KOPT-K1 (cell line): ENCODE measurements around the gene RNF169.

Source experiments
- H3K27ac ChIP-seq: fragments of 200-600 bp; sonication (generic); 2 replicates; pipeline ENCODE4 v1.5.1; 2016; ENCODE audit warnings: antibody characterized with exemption, mild to moderate bottlenecking, low read depth, low read length; ENCODE audit not compliant: poor library complexity, severe bottlenecking
- H3K36me3 ChIP-seq: fragments of 200-600 bp; sonication (generic); 2 replicates; pipeline ENCODE4 v1.5.1; 2017; ENCODE audit warnings: antibody characterized with exemption, mild to moderate bottlenecking, low read length, moderate library complexity; ENCODE audit not compliant: insufficient read depth
- H3K9me3 ChIP-seq: fragments of 200-600 bp; sonication (generic); 2 replicates; pipeline ENCODE4 v1.5.1; 2017; ENCODE audit warnings: antibody characterized with exemption, low read length, mild to moderate bottlenecking; ENCODE audit not compliant: insufficient read depth, poor library complexity, severe bottlenecking

RNF169 gene

DNA sequence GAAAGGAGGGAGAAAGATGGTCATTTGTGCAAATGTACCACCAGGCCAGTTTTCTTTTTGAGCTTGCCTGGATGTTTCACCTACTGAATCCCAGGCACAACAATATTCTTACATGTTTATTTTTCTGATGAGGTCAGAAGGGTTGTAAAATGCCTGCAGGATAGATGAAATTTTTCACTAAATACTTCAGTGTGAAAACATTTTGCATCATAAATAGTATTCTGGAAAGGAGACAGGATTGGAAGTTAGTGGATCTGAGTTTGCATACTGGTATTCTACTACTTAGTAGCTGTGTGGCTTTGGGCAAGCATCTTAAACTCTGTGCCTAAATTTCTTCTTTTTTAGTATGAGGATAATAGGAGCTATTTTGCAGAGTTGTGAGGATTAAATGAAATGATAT, 24.8 kb downstream of the RNF169 start:
- H3K36me3 ChIP-seq: peaks cover 5% of the 10 kb centered on the region; the same call in 1 of the 2 replicates
- no peak overlapping the region for H3K27ac ChIP-seq
- H3K9me3 ChIP-seq: no peaks in the 10 kb centered on the region

DNA sequence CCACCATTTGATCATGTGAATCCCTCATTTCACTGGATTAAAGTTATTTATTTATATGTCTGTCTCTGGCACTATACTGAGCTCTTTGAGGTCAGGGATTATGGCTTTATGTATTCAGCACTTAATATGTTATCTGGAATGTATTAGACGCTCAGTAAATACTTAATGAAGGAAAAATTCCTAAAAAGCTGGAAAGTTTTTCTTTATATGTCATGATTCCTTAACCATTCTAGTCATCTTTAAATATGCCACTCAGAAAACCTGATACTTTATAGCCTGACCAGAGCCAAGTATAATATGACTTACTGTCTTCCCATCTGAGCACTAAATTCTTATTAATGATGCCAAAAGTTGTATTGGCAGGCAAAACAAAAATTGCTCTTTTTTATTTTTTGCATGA, 27.1 kb downstream of the RNF169 start:
- H3K27ac ChIP-seq: no peak overlapping the region
- H3K36me3 ChIP-seq: peaks cover 5% of the 10 kb centered on the region; the same call in 1 of the 2 replicates
- no peaks in the 10 kb centered on the region for H3K9me3 ChIP-seq

DNA sequence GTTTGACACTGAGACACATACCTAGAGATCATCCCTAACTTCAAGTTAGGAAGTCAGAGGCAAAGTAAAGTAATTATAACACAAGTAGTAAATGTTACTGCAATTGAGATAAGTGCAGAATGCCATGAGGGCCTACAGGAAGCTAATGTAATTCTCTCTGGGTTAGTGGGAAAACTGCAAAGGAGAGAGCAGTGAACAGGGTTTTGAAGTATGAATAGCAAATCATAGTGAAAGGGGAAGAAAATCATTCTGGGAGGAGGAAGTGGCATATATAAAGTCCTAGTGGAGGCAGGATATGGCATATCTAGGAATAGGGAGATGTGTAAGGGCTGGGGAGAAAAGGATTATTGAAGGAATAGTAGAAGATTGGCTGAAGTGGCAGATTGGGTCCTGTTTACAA, 27.9 kb downstream of the RNF169 start:
- Histone ChIP-seq H3K36me3 (peaks cover 5% of the 10 kb centered on the region; the same call in 1 of the 2 replicates), H3K9me3 (no peaks in the 10 kb centered on the region), H3K27ac (no peak overlapping the region)

DNA sequence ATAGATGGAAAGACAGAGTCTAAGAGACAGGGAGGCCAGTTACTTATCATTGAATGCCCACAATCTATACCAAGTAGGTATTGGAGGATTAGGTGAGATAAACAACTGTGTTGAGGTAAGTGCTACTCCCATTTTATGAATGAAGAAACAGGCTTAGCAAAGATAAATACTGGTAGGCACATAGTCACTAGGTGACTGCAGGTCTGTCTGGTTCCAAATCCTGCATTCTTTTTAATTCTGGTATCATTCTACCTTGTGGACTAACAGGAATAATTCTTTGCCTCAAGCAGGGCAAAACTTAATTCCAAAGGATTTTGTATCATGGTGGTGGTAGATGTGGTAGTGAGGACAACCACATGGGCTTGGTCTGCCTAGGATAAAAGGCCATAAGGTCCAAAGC, 28.4 kb downstream of the RNF169 start:
- H3K9me3 ChIP-seq: no peaks in the 10 kb centered on the region
- peaks cover 5% of the 10 kb centered on the region; the same call in 1 of the 2 replicates for H3K36me3 ChIP-seq

DNA sequence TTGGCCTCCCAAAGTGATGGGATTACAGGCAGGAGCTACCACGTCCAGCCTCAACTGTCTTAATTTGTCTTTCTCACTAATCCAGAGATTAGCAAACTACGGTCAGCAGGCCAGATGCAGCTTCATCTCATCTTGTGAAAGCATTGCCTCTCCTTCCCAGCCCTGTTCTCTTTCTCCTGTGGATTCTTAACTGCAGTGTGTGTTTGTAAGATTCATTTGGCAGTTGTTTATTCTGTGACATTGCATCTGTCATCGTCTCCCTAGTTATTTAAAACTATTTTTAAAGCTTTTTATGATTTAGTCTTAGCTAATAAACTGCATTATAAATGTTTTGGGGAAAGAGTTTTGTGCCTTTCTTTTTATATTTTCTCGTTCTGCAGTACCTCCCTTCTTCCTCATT, 29.2 kb downstream of the RNF169 start:
- Histone ChIP-seq H3K27ac (no peak overlapping the region), H3K36me3 (peaks cover 5% of the 10 kb centered on the region; the same call in 1 of the 2 replicates), H3K9me3 (no peaks in the 10 kb centered on the region)

More for the DNA sequence above, 28.4 kb downstream of the RNF169 start:
- H3K27ac ChIP-seq: no peak overlapping the region

DNA sequence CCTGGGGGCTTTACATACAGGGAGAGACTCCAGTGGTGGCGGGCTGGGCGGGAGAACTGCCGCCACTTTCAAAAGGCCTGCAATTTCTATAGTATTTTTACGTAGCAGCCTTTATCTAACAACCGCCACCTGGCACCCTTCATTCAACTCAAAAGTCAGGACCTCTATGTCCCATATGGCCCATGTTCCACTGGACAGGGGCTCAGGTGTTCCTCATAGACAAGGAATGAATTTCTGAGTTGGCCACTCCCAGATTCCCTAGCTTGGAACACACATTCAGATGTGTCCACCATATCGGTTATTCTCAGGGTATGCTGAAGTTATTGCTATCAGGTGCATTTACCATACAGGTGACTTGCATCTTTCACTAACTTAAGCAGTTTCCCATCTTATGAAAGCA, 29.9 kb downstream of the RNF169 start:
- no peak overlapping the region for H3K27ac ChIP-seq
- no peaks in the 10 kb centered on the region for H3K9me3 ChIP-seq
- peaks cover 5% of the 10 kb centered on the region; the same call in 1 of the 2 replicates for H3K36me3 ChIP-seq

DNA sequence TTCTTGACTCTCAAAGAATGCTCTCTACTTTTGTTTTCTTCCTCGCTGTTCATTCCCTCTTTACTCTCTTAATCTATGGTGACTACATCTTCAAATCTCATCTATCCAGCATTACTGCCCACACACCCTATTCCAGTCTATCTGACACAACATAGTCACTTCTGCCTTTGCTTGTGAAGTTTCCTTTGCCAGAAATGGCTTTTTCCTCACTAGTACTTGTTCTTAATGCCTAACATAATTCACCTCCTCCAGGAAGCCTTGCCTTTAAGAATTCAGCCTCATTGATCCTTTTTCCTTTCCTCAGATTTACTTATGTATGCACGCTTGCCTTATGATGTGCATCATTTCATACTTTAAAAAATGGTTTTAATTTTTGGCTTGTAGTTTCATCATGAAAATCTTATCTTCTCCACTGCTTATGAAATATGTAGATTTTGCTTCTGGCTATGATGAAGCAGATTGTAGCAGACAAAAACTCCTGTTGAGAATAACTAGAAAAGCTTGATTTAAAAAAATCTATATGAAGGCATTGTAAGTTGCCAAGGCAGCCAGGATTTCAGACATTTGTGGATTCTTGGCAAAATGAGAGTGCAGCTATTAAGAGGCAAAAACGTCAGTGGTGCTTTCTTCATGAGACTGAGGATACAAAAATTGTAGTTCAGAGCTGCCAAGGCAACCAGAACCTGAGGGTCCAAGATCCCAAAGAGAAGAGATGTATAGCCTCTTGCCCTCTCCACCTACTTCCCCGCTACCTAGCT, 31.8 kb downstream of the RNF169 start:
- Histone ChIP-seq H3K9me3 (no peaks in the 10 kb centered on the region), H3K36me3 (peaks cover 5% of the 10 kb centered on the region; the same call in 1 of the 2 replicates), H3K27ac (no peak overlapping the region)

DNA sequence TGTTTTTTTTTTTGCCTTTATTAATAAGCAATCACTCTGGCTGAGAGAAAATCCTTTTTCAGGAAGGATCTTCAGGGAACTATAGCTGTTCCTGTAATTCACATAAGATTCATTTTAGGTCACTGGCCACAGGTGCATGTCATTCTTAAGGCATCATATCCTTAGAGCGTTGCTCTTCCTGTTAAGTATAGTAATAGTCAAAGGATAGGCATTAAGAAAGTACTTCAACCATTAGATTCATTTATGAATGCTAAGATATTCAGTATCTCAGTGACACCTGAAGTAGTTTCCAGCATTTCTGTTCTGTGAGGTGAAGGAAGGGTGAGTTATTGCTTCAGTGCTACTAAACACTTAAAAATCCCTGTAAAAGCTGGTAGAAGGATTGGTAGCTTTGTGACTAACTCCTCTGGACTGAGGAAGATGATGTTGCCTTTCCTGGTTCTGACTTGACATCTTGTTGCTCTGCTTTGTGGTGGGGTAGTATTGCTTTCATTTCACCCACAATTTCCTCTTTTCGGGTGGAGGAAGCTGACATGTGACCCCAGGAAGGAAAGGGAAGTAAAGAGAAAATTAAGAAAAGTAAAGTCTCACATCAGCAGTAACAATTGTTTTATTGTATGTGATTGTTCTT, 34.7 kb downstream of the RNF169 start:
- peaks cover 13% of the 10 kb centered on the region; the same call in 1 of the 2 replicates for H3K36me3 ChIP-seq
- no peak overlapping the region for H3K27ac ChIP-seq
- H3K9me3 ChIP-seq: no peaks in the 10 kb centered on the region

DNA sequence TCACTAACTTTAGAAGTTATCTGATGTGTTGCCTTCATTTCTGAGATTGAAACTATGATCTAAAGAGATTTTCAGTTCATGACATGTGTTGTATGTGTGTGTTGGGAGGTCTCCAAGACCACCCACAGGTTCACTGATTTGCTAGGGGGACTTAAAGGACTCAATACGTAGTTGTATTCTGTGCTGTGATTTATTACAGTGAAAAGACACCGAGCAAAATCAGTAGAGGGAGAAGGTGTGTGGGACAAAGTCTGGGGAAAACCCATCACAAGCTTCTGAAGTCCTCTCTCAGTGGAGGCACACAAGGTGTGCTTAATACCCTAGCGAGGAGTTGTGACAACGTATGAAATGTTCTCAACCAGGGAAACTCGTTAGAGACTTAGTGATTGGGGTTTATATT, 35.6 kb downstream of the RNF169 start:
- Histone ChIP-seq H3K36me3 (peaks cover 19% of the 10 kb centered on the region; the same call in 1 of the 2 replicates), H3K27ac (no peak overlapping the region), H3K9me3 (no peaks in the 10 kb centered on the region)

DNA sequence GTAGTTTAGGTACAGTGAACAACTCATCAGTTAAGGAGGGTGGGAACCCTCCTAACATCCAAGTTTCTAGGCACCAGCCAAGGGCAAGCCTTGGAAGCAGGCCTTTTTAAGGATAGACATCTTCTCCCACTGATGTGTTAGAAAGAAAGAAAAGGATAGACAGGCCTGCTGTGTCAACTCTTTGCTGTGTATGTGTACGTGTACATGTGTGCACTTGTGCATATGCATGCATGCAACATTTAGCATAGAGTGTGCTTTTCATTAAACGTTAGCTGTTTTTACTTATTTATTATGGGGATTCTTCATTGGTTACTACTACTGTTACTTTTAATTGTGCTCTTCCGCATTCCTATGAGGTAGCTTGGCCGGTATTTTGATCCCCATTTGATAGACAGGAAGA, 36.1 kb downstream of the RNF169 start:
- Histone ChIP-seq H3K36me3 (peaks cover 23% of the 10 kb centered on the region), H3K9me3 (peaks cover 3% of the 10 kb centered on the region), H3K27ac (no peak overlapping the region)

DNA sequence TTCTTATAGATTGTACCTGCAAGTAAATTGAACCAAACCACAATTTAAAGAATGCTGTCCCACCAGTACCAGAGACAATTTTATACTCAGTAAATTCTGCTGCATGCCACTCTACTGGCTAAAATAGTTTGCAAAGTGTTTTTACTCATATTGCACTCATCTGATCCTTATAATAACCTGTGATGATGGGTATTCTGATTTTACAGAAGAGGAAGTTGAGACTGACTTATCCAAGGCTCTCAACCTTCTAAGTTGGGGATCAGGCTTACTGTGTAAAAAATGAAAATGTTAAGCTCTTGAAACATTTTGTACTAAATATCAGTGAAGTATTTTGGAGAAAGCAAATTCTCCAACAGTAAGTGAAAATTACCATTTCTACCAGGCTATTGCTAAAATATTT, 37.9 kb downstream of the RNF169 start:
- Histone ChIP-seq H3K27ac (no peak overlapping the region), H3K36me3 (peaks cover 41% of the 10 kb centered on the region), H3K9me3 (peaks cover 21% of the 10 kb centered on the region)

DNA sequence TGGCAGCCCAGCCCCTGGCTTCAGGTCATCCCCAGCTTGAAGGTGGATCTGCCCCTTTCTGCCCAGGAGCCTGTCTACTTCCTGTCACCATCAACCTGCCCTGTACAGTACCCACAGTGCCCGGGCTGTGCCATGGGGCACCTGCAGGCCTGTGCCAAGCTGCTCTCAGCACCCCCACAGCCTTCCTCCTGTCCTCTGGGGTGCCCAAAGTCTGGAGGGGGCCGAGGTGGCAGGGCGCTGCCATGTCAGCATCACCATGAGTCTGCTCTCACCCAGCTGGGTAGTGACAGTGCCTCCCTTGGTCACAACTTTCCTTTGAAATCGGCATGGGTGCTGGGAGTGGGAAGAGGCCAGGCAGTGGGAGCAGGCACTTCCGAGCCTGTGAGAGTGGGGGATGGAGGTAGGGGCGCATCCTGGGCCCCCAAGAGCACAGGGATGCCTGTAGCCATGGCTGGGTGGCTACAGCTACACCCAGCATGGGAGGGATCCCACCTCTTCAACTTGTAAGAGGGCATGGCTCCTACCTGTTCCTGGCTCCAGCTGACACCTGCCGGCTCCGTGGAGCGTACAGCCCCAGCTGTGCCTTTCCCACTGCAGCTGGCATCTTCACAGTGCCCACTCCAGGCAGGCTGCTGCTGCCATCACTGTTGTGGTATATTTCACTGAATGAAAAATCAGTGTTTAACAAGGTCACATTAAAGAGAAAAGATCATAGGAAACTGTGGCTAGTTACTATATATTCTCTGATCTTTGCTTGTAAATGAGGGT, 42.9 kb downstream of the RNF169 start:
- Histone ChIP-seq H3K9me3 (peaks cover 27% of the 10 kb centered on the region), H3K36me3 (peaks cover 75% of the 10 kb centered on the region), H3K27ac (no peak overlapping the region)

DNA sequence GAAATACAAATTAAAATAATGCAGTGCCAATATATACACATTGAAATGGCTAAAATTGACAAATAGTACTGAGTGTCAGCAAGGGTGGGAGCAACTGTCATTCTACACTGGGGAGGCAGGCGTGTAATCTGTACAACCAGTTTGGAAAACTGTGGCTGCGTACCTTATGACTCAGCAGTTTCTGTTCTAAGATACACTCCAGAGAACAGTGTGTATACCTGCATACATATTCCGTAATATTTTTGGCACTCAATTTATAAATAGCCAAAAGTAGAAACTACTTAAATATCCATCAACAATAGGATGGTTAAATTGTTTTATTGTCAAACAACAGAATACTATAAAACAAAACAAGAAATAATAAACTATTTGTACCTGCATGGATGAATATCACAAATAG, 57.6 kb downstream of the RNF169 start:
- Histone ChIP-seq H3K27ac (no peak overlapping the region), H3K36me3 (peaks cover 13% of the 10 kb centered on the region), H3K9me3 (no peaks in the 10 kb centered on the region)

DNA sequence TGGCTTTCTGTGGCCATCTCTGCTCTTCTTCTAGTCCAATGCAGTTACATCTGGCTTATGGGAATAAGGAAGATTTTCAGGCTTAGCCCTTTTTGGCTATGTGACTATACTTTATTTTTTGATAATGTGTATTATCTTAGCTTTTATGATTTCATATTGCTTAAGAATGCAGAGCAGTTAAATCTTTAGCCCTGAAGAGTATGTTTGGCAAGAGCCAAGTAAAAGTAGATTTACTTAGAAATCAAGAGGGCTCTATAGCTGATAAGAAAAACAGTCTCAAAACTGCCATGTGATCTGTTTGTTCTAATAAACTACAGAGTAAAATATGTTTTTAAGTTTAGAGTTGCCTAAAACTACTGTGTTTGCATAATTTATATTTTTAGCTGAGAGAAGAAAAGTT, 61.2 kb downstream of the RNF169 start:
- no peak overlapping the region for H3K27ac ChIP-seq
- no peaks in the 10 kb centered on the region for H3K9me3 ChIP-seq
- H3K36me3 ChIP-seq: peaks cover 40% of the 10 kb centered on the region

DNA sequence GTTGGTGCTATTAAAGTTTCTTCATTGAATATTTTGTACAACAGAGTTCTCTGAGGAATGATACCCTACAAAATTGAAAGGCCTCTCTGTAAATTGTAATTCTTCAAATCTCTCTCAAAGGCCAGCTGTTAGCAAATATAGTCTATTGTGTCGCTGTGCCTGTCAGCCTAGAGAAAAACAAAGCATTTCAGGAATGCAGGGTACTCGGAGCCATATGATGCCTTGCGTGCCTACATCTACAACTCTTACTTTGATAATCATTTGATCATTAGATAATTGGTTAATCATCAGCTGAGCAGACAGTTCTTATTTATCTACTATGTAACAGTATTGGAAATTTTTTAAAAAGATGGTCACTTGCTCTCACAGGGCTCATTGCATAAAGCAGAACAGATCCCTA, 67.3 kb downstream of the RNF169 start:
- Histone ChIP-seq H3K9me3 (no peaks in the 10 kb centered on the region), H3K36me3 (peaks cover 76% of the 10 kb centered on the region), H3K27ac (no peak overlapping the region)
